ENCODE results near the gene NGF.

DNA sequence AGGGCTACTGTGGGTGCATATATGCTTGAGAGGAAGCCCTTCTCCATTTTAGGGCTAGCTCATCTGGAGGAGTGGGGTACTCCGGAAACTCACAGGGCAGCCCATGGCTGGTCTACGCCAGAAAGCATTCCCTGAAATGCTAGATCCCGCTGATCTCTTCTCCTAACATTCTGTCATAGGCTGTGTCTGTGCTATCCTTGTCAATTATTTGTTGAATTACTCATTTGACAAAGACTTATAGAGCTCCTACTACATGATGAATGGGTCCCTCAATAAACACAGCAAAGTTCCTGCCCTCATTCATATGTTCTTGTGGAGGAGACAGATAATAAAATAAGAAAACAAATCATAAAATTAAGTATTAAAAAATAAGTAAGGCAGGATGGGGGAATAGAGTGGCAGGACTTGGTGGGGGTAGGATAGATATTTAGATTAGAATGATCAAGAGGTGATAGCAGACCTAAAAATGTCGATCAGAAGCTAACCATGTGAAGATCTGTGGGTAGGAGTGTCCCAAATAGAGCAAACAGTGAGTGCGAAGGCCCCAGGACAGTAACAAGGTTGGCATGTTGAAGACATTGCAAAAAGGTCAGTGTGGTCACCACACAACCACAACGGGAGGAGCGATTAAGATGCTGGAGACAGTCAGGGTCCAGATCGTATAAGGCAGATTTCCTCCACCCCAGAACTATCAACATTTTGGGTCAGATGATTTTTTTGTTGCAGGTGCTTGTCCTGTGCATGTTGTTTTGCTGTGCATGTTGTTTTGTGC, 13.2 kb downstream of the NGF start:
- TF ChIP-seq, protein P1, sequence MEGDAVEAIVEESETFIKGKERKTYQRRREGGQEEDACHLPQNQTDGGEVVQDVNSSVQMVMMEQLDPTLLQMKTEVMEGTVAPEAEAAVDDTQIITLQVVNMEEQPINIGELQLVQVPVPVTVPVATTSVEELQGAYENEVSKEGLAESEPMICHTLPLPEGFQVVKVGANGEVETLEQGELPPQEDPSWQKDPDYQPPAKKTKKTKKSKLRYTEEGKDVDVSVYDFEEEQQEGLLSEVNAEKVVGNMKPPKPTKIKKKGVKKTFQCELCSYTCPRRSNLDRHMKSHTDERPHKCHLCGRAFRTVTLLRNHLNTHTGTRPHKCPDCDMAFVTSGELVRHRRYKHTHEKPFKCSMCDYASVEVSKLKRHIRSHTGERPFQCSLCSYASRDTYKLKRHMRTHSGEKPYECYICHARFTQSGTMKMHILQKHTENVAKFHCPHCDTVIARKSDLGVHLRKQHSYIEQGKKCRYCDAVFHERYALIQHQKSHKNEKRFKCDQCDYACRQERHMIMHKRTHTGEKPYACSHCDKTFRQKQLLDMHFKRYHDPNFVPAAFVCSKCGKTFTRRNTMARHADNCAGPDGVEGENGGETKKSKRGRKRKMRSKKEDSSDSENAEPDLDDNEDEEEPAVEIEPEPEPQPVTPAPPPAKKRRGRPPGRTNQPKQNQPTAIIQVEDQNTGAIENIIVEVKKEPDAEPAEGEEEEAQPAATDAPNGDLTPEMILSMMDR (conservative IDR thresholded peaks at IDR 0.05; ENCODE audit: low read depth, low read length), result no peak
- no peak for TF ChIP-seq EZH2 (IDR thresholded peaks at IDR 0.05; ENCODE audit: borderline replicate concordance, low read depth, low read length, poor library complexity, severe bottlenecking)

All from A673 (cell line).